ENCODE data around the gene PID1. TPM values are rescaled to one million over a fixed set of nuclear protein-coding genes. Genes with fewer than 3 reads are reported as not detected.

Gene PID1
- total and polyA plus RNA-seq, 2 donors (not counting 1 experiment from before 2014, with no cell fraction given): 0.10 TPM; not detected in 1

DNA sequence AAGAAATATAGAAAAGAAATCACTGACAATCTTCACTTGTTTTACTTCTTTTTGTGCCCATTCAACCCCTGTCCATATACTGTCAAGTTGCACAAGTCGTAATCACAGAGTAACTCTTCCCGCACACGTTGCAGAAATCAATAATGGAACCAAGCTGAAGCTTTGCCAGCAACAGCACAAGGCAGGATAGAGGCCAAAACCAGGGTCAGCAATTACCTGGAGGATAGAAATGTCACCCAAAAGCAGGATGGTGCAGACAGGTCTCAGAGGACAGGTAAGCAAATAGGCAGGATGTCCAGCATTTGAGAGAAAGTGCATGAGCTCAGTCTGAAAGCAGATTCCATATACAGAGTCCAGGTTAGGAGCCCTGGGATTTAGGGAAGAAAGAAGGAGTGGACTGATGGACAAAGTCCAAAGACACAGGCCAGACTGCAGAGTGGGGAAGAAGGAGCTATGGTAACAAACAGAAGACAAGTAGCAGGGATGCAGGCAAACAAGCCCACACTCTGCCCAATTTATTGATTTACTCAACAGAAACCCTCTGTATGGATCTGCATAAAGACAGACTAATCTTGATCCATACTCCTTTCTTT is 52.7 kb downstream of the PID1 start:
- no peak overlapping the region for H3K27ac ChIP-seq (ENCODE audit: low read length in 2 of 2)
- Mint-ChIP-seq H3K9me3 (ENCODE audit: insufficient read depth) (no peaks in the 10 kb centered on the region), H3K4me1 (no peaks in the 10 kb centered on the region), H3K27ac (no peak overlapping the region), H3K27me3 (no peaks in the 10 kb centered on the region), H3K4me3 (no peak overlapping the region)
- no peaks in the 10 kb centered on the region for H3K27me3 ChIP-seq (replicated peaks in 1 of 4; ENCODE audit: control extremely low read depth in 1 of 4, control insufficient read depth in 3 of 4, insufficient read depth in 4 of 4, low read length in 3 of 4)
- ATAC-seq (ENCODE audit: low read depth) (no peak), DNase-seq (no peak)
- H3K4me3 ChIP-seq (ENCODE audit: control extremely low read depth in 1 of 5, extremely low read depth in 1 of 5, insufficient read depth in 1 of 5, low read depth in 2 of 5, low read length in 4 of 5): no peak overlapping the region
- H3K36me3 ChIP-seq (replicated peaks in 1 of 2; ENCODE audit: control extremely low read depth in 1 of 2, control insufficient read depth in 1 of 2, extremely low read depth in 1 of 2, insufficient read depth in 2 of 2, low read length in 1 of 2): no peaks in the 10 kb centered on the region
- H4K20me1 ChIP-seq (ENCODE audit: control insufficient read depth, insufficient read depth, low read length, poor library complexity, severe bottlenecking): no peaks in the 10 kb centered on the region
- peaks cover 0 to 6% (median 0%) of the 10 kb centered on the region in 3 donors for H3K9me3 ChIP-seq (ENCODE audit: control extremely low read depth in 1 of 3, control insufficient read depth in 2 of 3, insufficient read depth in 1 of 3, low read length in 2 of 3)
- H3K4me1 ChIP-seq (ENCODE audit: control insufficient read depth in 2 of 2, insufficient read depth in 2 of 2, low read length in 2 of 2): no peaks in the 10 kb centered on the region
- no peaks in the 10 kb centered on the region for H3K79me2 ChIP-seq (ENCODE audit: control insufficient read depth, insufficient read depth, low read length)
- CTCF ChIA-PET: no interaction called here
- intact Hi-C loops (cut with micrococcal nuclease): no loop called here
- no peak overlapping the region for H3K4me2 ChIP-seq (replicated peaks; ENCODE audit: low read depth, low read length, poor library complexity, severe bottlenecking)
- H3K9ac ChIP-seq (ENCODE audit: low read length): no peak overlapping the region
- POLR2A ChIA-PET: no interaction called here
- WGBS (ENCODE audit: insufficient coverage): 83% methylated on average over 3 of the region's 3 CpGs
- no peak overlapping the region for H2AFZ ChIP-seq (ENCODE audit: insufficient read depth, low read depth, low read length, poor library complexity, severe bottlenecking)
- TF ChIP-seq, protein P1, sequence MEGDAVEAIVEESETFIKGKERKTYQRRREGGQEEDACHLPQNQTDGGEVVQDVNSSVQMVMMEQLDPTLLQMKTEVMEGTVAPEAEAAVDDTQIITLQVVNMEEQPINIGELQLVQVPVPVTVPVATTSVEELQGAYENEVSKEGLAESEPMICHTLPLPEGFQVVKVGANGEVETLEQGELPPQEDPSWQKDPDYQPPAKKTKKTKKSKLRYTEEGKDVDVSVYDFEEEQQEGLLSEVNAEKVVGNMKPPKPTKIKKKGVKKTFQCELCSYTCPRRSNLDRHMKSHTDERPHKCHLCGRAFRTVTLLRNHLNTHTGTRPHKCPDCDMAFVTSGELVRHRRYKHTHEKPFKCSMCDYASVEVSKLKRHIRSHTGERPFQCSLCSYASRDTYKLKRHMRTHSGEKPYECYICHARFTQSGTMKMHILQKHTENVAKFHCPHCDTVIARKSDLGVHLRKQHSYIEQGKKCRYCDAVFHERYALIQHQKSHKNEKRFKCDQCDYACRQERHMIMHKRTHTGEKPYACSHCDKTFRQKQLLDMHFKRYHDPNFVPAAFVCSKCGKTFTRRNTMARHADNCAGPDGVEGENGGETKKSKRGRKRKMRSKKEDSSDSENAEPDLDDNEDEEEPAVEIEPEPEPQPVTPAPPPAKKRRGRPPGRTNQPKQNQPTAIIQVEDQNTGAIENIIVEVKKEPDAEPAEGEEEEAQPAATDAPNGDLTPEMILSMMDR (IDR thresholded peaks at IDR 0.05): no peak
- no peak for TF ChIP-seq EZH2 (IDR thresholded peaks at IDR 0.05; ENCODE audit: borderline replicate concordance, insufficient read depth, low read depth, low read length, poor library complexity, severe bottlenecking)

DNA sequence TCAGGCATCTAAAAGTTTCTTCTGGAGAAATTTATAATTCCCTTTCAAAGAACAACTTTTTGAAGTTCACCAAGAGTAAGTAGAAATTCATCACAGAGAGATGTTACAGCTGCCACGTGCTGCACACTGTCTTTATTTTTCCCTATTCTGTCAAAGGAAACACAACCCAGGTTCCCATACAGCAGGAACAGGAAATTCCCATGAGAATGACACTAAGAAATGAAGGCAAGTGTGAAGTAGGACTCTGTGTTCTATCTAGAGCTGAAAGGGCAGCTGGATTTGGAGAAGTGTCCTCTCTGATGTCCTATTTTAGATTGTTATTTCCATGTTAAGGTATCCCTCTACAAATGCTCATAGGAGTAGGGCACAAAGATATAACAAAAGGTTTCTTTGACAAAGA is 58.8 kb downstream of the PID1 start:
- Histone ChIP-seq H3K4me1 (ENCODE audit: control insufficient read depth in 2 of 2, insufficient read depth in 2 of 2, low read length in 2 of 2) (no peaks in the 10 kb centered on the region), H3K36me3 (replicated peaks in 1 of 2; ENCODE audit: control extremely low read depth in 1 of 2, control insufficient read depth in 1 of 2, extremely low read depth in 1 of 2, insufficient read depth in 2 of 2, low read length in 1 of 2) (no peaks in the 10 kb centered on the region), H4K20me1 (ENCODE audit: control insufficient read depth, insufficient read depth, low read length, poor library complexity, severe bottlenecking) (no peaks in the 10 kb centered on the region), H3K9me3 (ENCODE audit: control extremely low read depth in 1 of 3, control insufficient read depth in 2 of 3, insufficient read depth in 1 of 3, low read length in 2 of 3) (no peaks in the 10 kb centered on the region), H3K79me2 (ENCODE audit: control insufficient read depth, insufficient read depth, low read length) (no peaks in the 10 kb centered on the region), H3K4me2 (replicated peaks; ENCODE audit: low read depth, low read length, poor library complexity, severe bottlenecking) (no peak overlapping the region), H3K4me3 (ENCODE audit: control extremely low read depth in 1 of 5, extremely low read depth in 1 of 5, insufficient read depth in 1 of 5, low read depth in 2 of 5, low read length in 4 of 5) (no peak overlapping the region), H2AFZ (ENCODE audit: insufficient read depth, low read depth, low read length, poor library complexity, severe bottlenecking) (no peak overlapping the region), H3K9ac (ENCODE audit: low read length) (no peak overlapping the region), H3K27me3 (replicated peaks in 1 of 4; ENCODE audit: control extremely low read depth in 1 of 4, control insufficient read depth in 3 of 4, insufficient read depth in 4 of 4, low read length in 3 of 4) (no peaks in the 10 kb centered on the region), H3K27ac (ENCODE audit: low read length in 2 of 2) (no peak overlapping the region)
- no CpG with 5 or more reads among the region's 1 CpG for WGBS (ENCODE audit: insufficient coverage)
- Mint-ChIP-seq H3K27me3 (no peaks in the 10 kb centered on the region), H3K9me3 (ENCODE audit: insufficient read depth) (no peaks in the 10 kb centered on the region), H3K4me3 (no peak overlapping the region), H3K27ac (no peak overlapping the region), H3K4me1 (no peaks in the 10 kb centered on the region)
- ChIA-PET POLR2A (no interaction called here), CTCF (no interaction called here)
- intact Hi-C loops (cut with micrococcal nuclease): no loop called here
- no peak for ATAC-seq (ENCODE audit: low read depth)
- no peak for DNase-seq
- TF ChIP-seq, protein P1 (IDR thresholded peaks at IDR 0.05): no peak
- TF ChIP-seq EZH2 (IDR thresholded peaks at IDR 0.05; ENCODE audit: borderline replicate concordance, insufficient read depth, low read depth, low read length, poor library complexity, severe bottlenecking): no peak
